HG02763 (cell line): ENCODE results near the gene STAT4.

ENCODE experiments used
- ATAC-seq: cut with Tn5 transposase; IDR thresholded peaks from one replicate; pipeline ENCODE4 v1.9.1; 2021; ENCODE audit warnings: mild to moderate bottlenecking, moderate library complexity; ENCODE audit not compliant: unreplicated experiment

STAT4 gene

GRCh38 chr2:191020221-191020741, 130.5 kb downstream of the STAT4 start:
- ATAC-seq: peak; percentile 74

DNA sequence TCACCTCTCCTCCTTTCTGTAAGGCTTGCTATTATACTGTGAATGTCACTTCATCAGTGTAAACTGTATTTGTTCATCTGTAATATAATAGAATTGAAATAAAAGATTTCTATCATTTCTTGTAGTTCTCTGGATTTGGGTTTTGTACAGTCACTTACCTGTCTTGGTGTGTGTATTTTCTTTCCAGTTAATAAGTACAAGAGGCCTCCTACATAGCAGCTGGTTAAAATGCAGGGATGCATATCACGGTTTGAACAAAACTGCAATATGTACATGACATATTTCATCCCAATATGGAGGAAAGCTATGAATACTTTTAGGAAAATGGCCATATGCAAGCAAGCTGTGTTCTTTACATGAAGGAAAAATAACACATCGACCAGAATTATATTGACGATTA, 131.4 kb downstream of the STAT4 start:
- ATAC-seq: no peak

DNA sequence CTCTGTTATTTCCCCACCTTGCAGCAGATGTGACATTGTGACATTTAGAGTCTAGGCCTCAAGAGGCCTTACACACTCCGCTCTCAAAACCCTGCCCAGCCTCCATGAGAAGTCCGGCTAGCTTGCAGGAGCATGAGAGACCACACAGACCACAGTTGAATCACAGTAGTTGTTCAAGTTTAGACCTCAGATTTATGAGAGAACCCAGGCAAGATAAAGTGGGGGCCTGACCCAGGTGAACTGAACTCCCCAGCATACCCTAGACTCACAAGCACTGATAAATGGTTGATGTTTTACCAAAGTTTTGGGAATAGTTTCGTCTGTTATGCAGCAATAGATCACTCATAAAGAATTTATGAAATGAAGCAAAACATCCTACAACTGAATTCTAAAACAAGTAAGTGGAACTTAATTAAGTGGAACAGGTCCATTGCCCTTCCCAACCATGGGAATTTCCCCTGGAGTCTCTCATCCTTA, 132.1 kb downstream of the STAT4 start:
- ATAC-seq: no peak

DNA sequence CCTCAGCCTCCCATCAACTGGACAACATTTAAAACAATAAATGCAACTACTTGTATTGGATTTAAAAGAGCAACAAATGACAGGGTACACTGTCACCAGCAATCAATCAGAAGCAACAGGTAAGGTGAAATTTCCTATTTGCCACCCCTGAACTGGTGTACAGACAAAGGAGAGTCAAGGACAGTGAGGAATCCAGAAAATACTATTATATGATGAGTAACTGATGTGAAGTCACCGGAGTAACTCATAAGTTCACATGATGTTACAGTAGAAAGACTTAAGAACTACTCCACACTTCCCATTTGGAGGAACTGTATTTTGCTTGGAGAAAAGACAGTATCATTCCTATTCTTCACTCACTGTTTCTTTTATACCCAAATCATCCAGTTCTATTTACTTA, 132.7 kb downstream of the STAT4 start:
- no peak for ATAC-seq

DNA sequence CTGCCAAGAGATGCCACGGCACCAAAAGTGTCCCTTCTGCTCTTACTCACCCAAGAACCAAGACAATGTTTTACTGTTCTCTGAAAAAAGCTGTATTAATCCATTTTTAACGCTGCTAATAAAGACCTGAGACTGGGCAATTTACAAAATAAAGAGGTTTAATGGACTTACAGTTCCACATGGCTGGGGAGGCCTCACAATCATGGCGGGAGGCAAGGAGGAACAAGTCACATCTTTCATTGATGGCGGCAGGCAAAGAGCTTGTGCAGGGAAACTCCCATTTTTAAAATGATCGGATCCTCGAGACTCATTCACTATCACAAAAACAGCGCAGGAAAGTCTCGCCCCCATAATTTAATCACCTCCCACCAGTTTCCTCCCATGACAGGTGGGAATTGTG, 135.0 kb downstream of the STAT4 start:
- ATAC-seq: no peak

DNA sequence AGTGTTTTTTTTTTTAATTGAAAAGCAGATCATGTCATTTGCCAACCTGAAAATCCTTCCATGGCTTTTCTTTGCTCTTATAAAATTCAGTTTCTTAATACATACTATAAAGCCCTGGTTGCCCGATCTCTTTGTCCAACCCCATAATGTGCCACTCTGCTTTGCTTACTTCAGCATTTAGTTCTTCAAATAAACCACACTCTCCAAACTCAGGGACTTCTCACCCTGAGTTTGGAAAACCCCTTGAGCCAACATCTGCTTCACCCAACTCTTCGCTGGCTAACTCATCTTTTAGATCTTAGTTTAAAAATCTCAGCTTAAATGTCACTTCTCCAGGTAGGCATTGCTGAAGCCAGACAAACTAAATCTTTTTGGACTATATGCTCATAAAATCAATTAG, 135.6 kb downstream of the STAT4 start:
- ATAC-seq: no peak

DNA sequence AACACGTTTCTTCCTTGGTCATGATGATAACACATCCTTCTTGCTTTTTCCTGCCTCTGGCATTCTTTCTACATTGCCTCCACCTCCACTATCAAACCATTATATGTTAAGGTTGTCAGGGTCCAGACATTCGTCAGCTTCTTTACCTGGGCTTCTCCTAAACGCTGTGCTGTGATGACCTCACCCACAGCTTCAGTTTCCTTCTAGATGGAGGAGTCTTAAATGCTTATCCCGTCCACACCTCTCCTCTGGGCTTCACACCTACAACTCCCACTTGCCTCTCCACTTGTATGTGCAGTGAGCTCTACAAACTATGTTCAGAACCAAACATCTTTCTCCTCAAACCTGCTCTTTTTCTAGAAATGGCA, 136.2 kb downstream of the STAT4 start:
- ATAC-seq: no peak

GRCh38 chr2:191013932-191014652, 136.7 kb downstream of the STAT4 start, which contains the start of gene STAT1:
Gene STAT1 (minus strand): TSS chr2:191014171. CDS start chr2:191010003, 4,168 bp downstream.
- peak; percentile 84 for ATAC-seq

- ATAC-seq: no peak
Measured at GRCh38 chr2:191013682-191013931, 137.2 kb downstream of the STAT4 start.

- ATAC-seq: no peak
Measured at GRCh38 chr2:191012845-191013681, 137.7 kb downstream of the STAT4 start.

GRCh38 chr2:191012346-191012745, 138.4 kb downstream of the STAT4 start:
- no peak for ATAC-seq

DNA sequence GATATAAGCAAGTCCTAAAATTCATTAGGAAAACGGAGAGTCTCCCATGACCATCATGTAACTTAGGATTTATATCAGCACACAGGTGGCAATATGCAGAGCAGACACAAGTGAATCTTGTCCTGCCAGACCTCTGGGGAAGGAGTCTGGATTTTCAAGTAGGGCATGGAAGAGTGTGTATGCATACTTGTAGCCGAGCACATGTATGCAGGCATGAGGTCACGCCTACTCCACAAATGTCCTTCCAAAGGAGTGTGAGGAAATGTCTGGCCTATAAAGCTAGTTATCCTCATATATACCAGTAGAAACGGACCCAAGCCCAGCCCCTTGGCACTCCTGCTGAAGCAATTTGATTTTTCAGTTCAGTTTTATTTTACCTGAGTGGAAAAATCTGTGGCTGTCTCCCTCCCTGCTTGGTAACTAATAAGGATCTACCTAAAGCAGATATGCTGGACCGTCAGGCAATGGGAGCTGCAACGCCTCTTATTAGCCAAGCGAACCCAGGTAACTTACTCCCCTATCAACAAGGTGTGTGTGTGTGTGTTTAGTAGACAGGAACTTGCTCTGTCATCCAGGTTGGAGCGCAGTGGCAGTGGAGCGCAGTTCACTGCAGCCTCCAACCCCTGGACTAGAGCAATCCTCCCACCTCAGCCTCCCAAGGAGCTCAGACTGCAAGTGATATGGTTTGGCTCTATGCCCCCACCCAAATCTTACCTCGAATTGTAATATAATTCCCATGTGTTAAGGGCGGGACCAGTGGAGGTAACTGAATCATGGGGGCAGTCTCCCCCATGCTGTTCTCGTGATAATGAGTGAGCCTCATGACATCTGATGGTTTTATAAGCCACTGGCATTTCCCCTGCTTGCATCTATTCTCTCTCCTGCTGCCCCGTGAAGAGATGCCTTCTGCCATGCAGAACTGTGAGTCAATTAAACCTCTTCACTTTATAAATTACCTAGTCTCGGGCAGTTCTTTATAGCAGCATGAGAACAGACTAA, 139.6 kb downstream of the STAT4 start:
- ATAC-seq: no peak

DNA sequence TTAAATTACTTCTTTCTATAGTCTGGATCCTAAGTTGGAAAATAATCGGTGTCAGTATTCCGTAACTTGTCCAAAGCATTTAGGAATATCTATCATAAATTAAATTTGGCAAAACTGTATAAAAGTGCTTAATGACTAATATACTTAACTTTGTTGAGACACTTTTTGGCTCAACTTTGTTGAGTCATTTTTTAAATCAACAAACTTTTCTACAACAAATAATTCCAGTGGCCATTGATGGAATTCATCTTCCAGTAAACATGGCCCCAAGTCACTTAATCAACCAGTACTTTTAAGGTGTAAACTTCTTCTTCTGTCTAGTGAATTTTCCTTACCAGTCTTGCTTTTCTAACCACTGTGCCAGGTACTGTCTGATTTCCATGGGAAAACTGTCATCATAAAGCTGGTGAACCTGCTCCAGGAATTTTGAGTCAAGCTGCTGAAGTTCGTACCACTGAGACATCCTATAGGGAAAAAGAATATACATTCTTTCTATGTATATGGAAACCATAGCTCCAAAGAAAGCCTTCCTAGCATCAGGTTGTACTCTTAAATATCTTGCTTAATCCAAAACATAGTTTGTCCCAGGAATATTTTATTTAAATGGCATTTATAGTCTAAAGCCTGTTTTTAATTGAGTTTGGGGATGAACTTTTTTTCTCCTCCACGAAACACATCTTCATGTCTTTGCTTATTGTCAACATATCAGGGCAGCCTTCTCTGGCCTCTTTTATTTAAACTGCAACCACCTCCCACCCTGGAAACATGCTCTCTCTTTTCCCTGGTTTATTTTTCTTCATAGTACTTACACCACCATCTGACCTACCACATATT, 141.0 kb downstream of the STAT4 start:
- ATAC-seq: no peak

DNA sequence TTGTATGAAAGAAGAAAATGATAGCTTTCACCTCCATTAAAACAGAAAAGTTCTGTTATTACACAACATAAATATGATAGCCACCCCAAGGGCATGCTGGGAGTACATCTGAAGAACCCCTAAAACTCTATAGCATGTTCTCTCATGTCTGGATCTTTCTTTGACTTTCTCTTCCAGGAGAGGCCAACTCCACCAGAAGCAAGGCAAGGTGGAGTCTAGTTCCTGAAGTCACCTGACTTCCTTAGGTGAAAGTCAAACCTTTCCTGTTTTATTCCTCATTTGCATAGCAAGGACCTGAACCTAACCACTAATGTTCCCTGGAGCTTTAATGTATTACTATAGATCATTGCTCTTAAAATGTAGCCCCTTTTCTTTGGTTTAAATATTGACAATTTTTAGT, 142.5 kb downstream of the STAT4 start:
- ATAC-seq: no peak

- no peak for ATAC-seq
Measured at GRCh38 chr2:191006997-191007783, 143.6 kb downstream of the STAT4 start.

DNA sequence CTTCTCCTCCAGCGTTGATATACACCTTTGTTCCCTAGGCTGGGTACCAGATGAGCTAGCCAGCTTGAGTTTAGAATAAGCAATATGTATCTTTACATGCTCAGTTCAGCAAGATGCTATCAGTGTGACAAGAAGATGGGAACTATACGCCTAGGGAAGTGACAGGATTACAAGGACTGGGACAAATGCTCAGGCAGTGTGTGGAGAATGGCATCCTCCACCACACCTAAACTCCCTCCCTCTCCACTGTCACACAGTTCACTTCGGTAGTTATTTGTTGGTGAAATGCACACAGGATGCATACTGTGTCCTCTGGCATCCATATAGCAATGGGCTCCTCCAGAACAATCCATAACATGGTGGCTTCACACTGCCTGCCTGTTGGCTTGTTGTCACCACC, 144.5 kb downstream of the STAT4 start:
- no peak for ATAC-seq

DNA sequence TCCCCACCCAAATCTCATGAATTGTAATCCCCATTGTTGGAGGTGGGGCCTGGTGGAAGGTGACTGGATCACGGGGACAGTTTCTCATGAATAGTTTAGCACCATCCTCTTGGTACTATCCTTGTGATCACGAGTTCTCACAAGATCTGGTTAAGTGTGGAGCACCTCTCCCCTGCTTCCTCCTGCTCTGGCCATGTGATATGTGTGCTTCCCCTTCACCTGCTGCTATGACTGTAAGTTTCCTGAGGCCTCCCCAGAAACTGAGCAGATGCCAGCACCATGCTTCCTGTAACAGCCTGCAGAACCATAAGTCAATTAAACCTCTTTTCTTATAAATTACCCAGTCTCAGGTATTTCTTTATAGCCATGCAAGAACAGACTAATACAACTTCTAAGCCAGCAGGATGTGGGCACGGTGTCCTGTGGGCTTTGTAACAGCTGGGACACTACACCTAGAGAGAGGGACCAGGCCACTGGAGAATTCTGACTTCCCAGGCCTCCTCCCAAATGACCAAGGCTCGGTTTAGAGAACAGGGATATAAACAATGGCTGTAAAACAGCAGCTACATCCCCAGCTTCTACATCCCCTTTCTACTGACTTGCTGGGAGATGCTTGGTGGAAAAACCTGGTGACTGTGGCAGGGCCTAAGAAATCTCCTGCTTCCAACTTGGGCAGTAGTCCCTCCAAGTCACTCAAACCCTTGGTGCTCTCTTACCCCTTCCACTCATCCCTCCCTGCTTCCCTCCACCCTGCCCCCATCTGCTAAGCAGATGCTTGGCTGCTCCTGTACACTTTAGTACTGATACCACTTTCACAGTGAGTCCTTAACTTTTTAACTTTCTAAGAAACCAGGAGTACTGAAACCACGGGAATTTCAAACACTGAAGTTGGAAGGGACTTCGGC, 147.1 kb downstream of the STAT4 start:
- ATAC-seq: no peak

DNA sequence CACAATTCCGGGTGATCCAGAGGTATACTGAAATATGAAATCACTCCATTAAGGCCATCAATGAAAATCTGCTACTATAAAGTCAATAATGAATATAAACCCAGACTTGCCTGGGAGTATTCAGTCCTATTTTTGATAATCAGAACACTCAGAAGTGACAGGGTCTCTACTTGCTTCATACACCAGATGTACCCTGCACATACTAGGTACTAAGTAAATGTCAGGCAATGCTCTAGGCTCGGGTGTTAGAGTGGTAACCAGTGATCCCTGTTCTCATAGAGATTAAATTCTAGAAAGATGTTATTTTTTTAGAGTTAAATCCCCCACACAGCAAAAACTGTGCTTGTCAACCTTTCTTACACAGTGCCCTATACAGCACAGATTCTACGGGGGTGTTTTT, 149.2 kb downstream of the STAT4 start:
- ATAC-seq: no peak
